B cell (primary cell): ENCODE data around the gene RHOA. TPM values are rescaled to one million over a fixed set of nuclear protein-coding genes. Genes with fewer than 3 reads are reported as not detected.
A peak's percentile ranks its signal among the peaks of the same experiment; 100 is the strongest.

Experiments
- ATAC-seq: fragments of 200-7000 bp; cut with Tn5 transposase; one replicate; pipeline ENCODE4 v1.10.0; 2021; ENCODE audit warnings: low read depth, mild to moderate bottlenecking, moderate number of reproducible peaks, moderate library complexity
- CTCF ChIA-PET: fragments of 350-600 bp; sonication (Branson Sonifier 250); formaldehyde crosslinking; loops from one replicate; lab custom pipeline; 2021; ENCODE audit warnings: antibody characterized with exemption, inconsistent platforms; lab: Charles Lee
- POLR2A ChIA-PET: fragments of 350-600 bp; sonication (Branson Sonifier 250); formaldehyde crosslinking; loops from one replicate; lab custom pipeline; 2021; ENCODE audit warnings: antibody characterized with exemption; lab: Charles Lee
- DNase-seq: peaks from one replicate; pipeline ENCODE4 v3.0.0; 2013
- H2AFZ ChIP-seq: 2 replicates; pipeline ENCODE4 v1.6.1; 2012; ENCODE audit warnings: mild to moderate bottlenecking, low read depth, low read length; ENCODE audit not compliant: insufficient read depth, poor library complexity, severe bottlenecking
- H3K27ac ChIP-seq, 2 donors: 1 replicate in 1 of 2; 2 replicates in 1 of 2; pipeline ENCODE4 v1.5.1; 2012 to 2013; ENCODE audit warnings: low read length in 2 of 2, mild to moderate bottlenecking in 2 of 2, moderate library complexity in 1 of 2
- H3K27me3 ChIP-seq, 4 experiments: fragments of 200-600 bp in 1 of 4; sonication (generic) in 1 of 4; replicated peaks in 1 of 4; 1 replicate in 2 of 4; 2 replicates in 2 of 4; pipeline versions ENCODE4 v1.6.1 to v1.7.0; 2013 to 2016; ENCODE audit warnings: low read length in 3 of 4, mild to moderate bottlenecking in 2 of 4, mixed read lengths in 1 of 4, moderate library complexity in 1 of 4; ENCODE audit not compliant: insufficient read depth in 4 of 4, control insufficient read depth in 3 of 4; ENCODE audit errors: control extremely low read depth in 1 of 4
- H3K36me3 ChIP-seq, 2 experiments: replicated peaks in 1 of 2; 1 replicate in 1 of 2; 2 replicates in 1 of 2; pipeline versions ENCODE4 v1.6.1 to v1.7.1; 2013; ENCODE audit warnings: low read length in 1 of 2; ENCODE audit not compliant: insufficient read depth in 2 of 2, control insufficient read depth in 1 of 2; ENCODE audit errors: control extremely low read depth in 1 of 2, extremely low read depth in 1 of 2
- H3K4me1 ChIP-seq, 2 donors: fragments of 200-600 bp in 1 of 2; sonication (generic) in 1 of 2; 1 replicate in 1 of 2; 2 replicates in 1 of 2; pipeline versions ENCODE4 v1.5.1 to v1.6.1; 2013 to 2017; ENCODE audit warnings: low read length in 2 of 2; ENCODE audit not compliant: control insufficient read depth in 2 of 2, insufficient read depth in 2 of 2
- H3K4me2 ChIP-seq: replicated peaks from 2 replicates; pipeline ENCODE3; 2012; ENCODE audit warnings: mild to moderate bottlenecking, low read depth, low read length; ENCODE audit not compliant: poor library complexity, severe bottlenecking
- H3K4me3 ChIP-seq, 5 experiments: fragments of 200-600 bp in 1 of 5; sonication (generic) in 1 of 5; 1 replicate in 3 of 5; 2 replicates in 2 of 5; pipeline versions ENCODE4 v1.5.1 to v1.7.0; 2011 to 2016; ENCODE audit warnings: low read length in 4 of 5, mild to moderate bottlenecking in 4 of 5, low read depth in 2 of 5, control low read depth in 1 of 5, moderate library complexity in 1 of 5; ENCODE audit not compliant: insufficient read depth in 1 of 5; ENCODE audit errors: control extremely low read depth in 1 of 5, extremely low read depth in 1 of 5
- H3K79me2 ChIP-seq: fragments of 200-600 bp; sonication (generic); one replicate; pipeline ENCODE4 v1.6.0; 2016; ENCODE audit warnings: low read length; ENCODE audit not compliant: control insufficient read depth, insufficient read depth
- H3K9ac ChIP-seq: fragments of 200-600 bp; sonication (generic); 2 replicates; pipeline ENCODE4 v1.6.1; 2017; ENCODE audit warnings: mild to moderate bottlenecking, low read length, moderate library complexity
- H3K9me3 ChIP-seq, 3 donors: one replicate each; pipeline versions ENCODE4 v1.6.1 to v1.7.1; 2013; ENCODE audit warnings: low read length in 2 of 3; ENCODE audit not compliant: control insufficient read depth in 2 of 3, insufficient read depth in 1 of 3; ENCODE audit errors: control extremely low read depth in 1 of 3
- H4K20me1 ChIP-seq: 2 replicates; pipeline ENCODE4 v1.6.0; 2012; ENCODE audit warnings: mild to moderate bottlenecking, low read length; ENCODE audit not compliant: insufficient read depth, control insufficient read depth, poor library complexity, severe bottlenecking
- H3K27ac Mint-ChIP-seq: one replicate; pipeline ENCODE4 v1.8.0; 2021; ENCODE audit warnings: mixed read lengths
- H3K27me3 Mint-ChIP-seq: one replicate; pipeline ENCODE4 v1.8.0; 2021; ENCODE audit warnings: mixed read lengths
- H3K4me1 Mint-ChIP-seq: one replicate; pipeline ENCODE4 v1.8.0; 2021; ENCODE audit warnings: mixed read lengths
- H3K4me3 Mint-ChIP-seq: one replicate; pipeline ENCODE4 v1.8.0; 2021; ENCODE audit warnings: mixed read lengths
- H3K9me3 Mint-ChIP-seq: one replicate; pipeline ENCODE4 v1.8.0; 2022; ENCODE audit warnings: mixed read lengths; ENCODE audit not compliant: insufficient read depth
- CTCF ChIP-seq: fragments of 200-600 bp; IDR thresholded peaks from one replicate; pipeline ENCODE4 v1.8.0; 2022; ENCODE audit warnings: antibody characterized with exemption, mild to moderate bottlenecking
- EZH2 ChIP-seq: IDR thresholded peaks from 2 replicates; pipeline ENCODE4 v1.6.1; 2012; ENCODE audit warnings: borderline replicate concordance, low read depth, mild to moderate bottlenecking, moderate library complexity, low read length; ENCODE audit not compliant: insufficient read depth, poor library complexity, severe bottlenecking
- WGBS: methylation state at CpG from one replicate; pipeline ENCODE4 v1.1.5; 2013; ENCODE audit warnings: missing lambda C conversion rate; ENCODE audit not compliant: insufficient coverage; 5-methylcytosine and 5-hydroxymethylcytosine counted together
- intact Hi-C: fragments of 100-400 bp; cut with micrococcal nuclease; formaldehyde crosslinking; loops from one replicate; pipeline ENCODE4 v1.10.0; 2022
- polyA plus RNA-seq: library from polyadenylated mRNA; depleted of rRNA; stranded (reverse); fragments of >200 nt; gene quantifications from 2 replicates; pipeline ENCODE4 v1.2.3, GENCODE V29; 2012
- total RNA-seq, 2 donors: library from RNA; stranded (reverse); fragments of 120-200 nt in 1 of 2; gene quantifications; 1 replicate in 1 of 2; 2 replicates in 1 of 2; pipeline versions ENCODE4 v1.2.3 to v1.2.4, GENCODE V29; 2013 to 2022

RHOA gene
- total and polyA plus RNA-seq, 2 donors (not counting 1 experiment from before 2014, with no cell fraction given) = 244 to 298 TPM

GRCh38 chr3:49403891-49404290 is 7.9 kb downstream of the RHOA start:
- H3K4me2 ChIP-seq = no peak overlapping the region
- POLR2A ChIA-PET = interaction anchor here (0.6 to 0.8 kb wide), 2 partner anchors 13 to 34 kb away, joined by 4 to 5 read pairs; no protein-coding TSS in a partner anchor
- DNase-seq (no peak), ATAC-seq (no peak)
- CTCF ChIA-PET = interaction anchor here (1.1 to 1.5 kb wide), 2 partner anchors 29 to 64 kb away, joined by 4 read pairs; partner anchors contain the start of gene USP4
- no peak overlapping the region for H3K9ac ChIP-seq
- no peaks in the 10 kb centered on the region for H3K27me3 Mint-ChIP-seq
- no CpG with 5 or more reads among the region's 5 CpGs for WGBS
- peaks cover 4 to 18% of the 10 kb centered on the region in 2 experiments for H3K36me3 ChIP-seq
- intact Hi-C loops = no loop called here
- no peak overlapping the region for H3K4me3 Mint-ChIP-seq
- peaks cover 49 to 58% of the 10 kb centered on the region in 2 donors for H3K4me1 ChIP-seq
- H3K9me3 ChIP-seq = no peaks in the 10 kb centered on the region
- H3K4me1 Mint-ChIP-seq = peaks cover 60% of the 10 kb centered on the region
- peak overlapping the region in 1 of 2 donors; percentile 49 for H3K27ac ChIP-seq
- H4K20me1 ChIP-seq = peaks cover 98% of the 10 kb centered on the region
- no peak overlapping the region for H2AFZ ChIP-seq
- no peak overlapping the region for H3K27ac Mint-ChIP-seq
- peaks cover 99% of the 10 kb centered on the region for H3K79me2 ChIP-seq
- TF ChIP-seq EZH2 (no peak), CTCF (no peak)
- no peaks in the 10 kb centered on the region for H3K9me3 Mint-ChIP-seq
- no peaks in the 10 kb centered on the region for H3K27me3 ChIP-seq
- no peak overlapping the region for H3K4me3 ChIP-seq

- no peak for TF ChIP-seq CTCF
- TF ChIP-seq EZH2 = no peak
- POLR2A ChIA-PET = interaction anchor here (0.6 kb wide), 2 partner anchors 66 to 712 kb away, joined by 3 to 6 read pairs; no protein-coding TSS in a partner anchor
- WGBS = 88% methylated on average over 1 of the region's 2 CpGs
- H3K4me3 ChIP-seq = no peak overlapping the region
- H3K4me2 ChIP-seq = no peak overlapping the region
- no peaks in the 10 kb centered on the region for H3K9me3 Mint-ChIP-seq
- H3K9ac ChIP-seq = no peak overlapping the region
- H3K4me1 Mint-ChIP-seq = peaks cover 57% of the 10 kb centered on the region
- H3K27ac ChIP-seq = peak overlapping the region in 1 of 2 donors; percentile 32
- no peak overlapping the region for H3K4me3 Mint-ChIP-seq
- intact Hi-C loops = no loop called here
- DNase-seq = no peak
- ATAC-seq = no peak
- H3K27ac Mint-ChIP-seq = peak overlapping the region; percentile 84
- peaks cover 4 to 26% of the 10 kb centered on the region in 2 experiments for H3K36me3 ChIP-seq
- H2AFZ ChIP-seq = no peak overlapping the region
- no peaks in the 10 kb centered on the region for H3K27me3 Mint-ChIP-seq
- H4K20me1 ChIP-seq = peaks cover 99% of the 10 kb centered on the region
- H3K9me3 ChIP-seq = no peaks in the 10 kb centered on the region
- H3K79me2 ChIP-seq = peaks cover 99% of the 10 kb centered on the region
- H3K4me1 ChIP-seq = peaks cover 42 to 55% of the 10 kb centered on the region in 2 donors
- H3K27me3 ChIP-seq = no peaks in the 10 kb centered on the region
- CTCF ChIA-PET = interaction anchor here (0.6 kb wide), 1 partner anchor 16 kb away, joined by 3 read pairs; no protein-coding TSS in a partner anchor
Measured at GRCh38 chr3:49401766-49402165, 10.0 kb downstream of the RHOA start.
